ENCODE data around the gene RALGPS1.

The RALGPS1 gene

GRCh38 chr9:127248241-127248640, 333.7 kb downstream of the RALGPS1 start:
- no peaks in the 10 kb centered on the region for H3K9me3 ChIP-seq
- no peak overlapping the region for H3K4me3 ChIP-seq (ENCODE audit: low read depth in 1 of 2, low read length in 1 of 2)
- H3K4me1 ChIP-seq (ENCODE audit: control insufficient read depth in 1 of 2, insufficient read depth in 1 of 2, low read depth in 1 of 2, low read length in 1 of 2): peaks cover 9 to 11% of the 10 kb centered on the region in 2 experiments
- H3K36me3 ChIP-seq: no peaks in the 10 kb centered on the region
- no peak overlapping the region for H3K27ac ChIP-seq
- H3K27me3 ChIP-seq: peaks cover 31% of the 10 kb centered on the region
- TF ChIP-seq CTCF (IDR thresholded peaks at IDR 0.05): no peak

GRCh38 chr9:127249877-127250276, 335.3 kb downstream of the RALGPS1 start:
- Histone ChIP-seq H3K4me1 (ENCODE audit: control insufficient read depth in 1 of 2, insufficient read depth in 1 of 2, low read depth in 1 of 2, low read length in 1 of 2) (peaks cover 5% of the 10 kb centered on the region in 2 experiments), H3K9me3 (no peaks in the 10 kb centered on the region), H3K27me3 (peaks cover 44% of the 10 kb centered on the region), H3K27ac (no peak overlapping the region), H3K36me3 (no peaks in the 10 kb centered on the region), H3K4me3 (ENCODE audit: low read depth in 1 of 2, low read length in 1 of 2) (no peak overlapping the region)
- no peak for TF ChIP-seq CTCF (IDR thresholded peaks at IDR 0.05)

GRCh38 chr9:127250896-127251391, 336.4 kb downstream of the RALGPS1 start:
- H3K4me3 ChIP-seq (ENCODE audit: low read depth in 1 of 2, low read length in 1 of 2): no peak overlapping the region
- no peak for TF ChIP-seq CTCF (IDR thresholded peaks at IDR 0.05)
- H3K9me3 ChIP-seq: no peaks in the 10 kb centered on the region
- H3K4me1 ChIP-seq (ENCODE audit: control insufficient read depth in 1 of 2, insufficient read depth in 1 of 2, low read depth in 1 of 2, low read length in 1 of 2): no peaks in the 10 kb centered on the region
- H3K27ac ChIP-seq: no peak overlapping the region
- peaks cover 50% of the 10 kb centered on the region for H3K27me3 ChIP-seq
- no peaks in the 10 kb centered on the region for H3K36me3 ChIP-seq

GRCh38 chr9:127252410-127253318, 338.1 kb downstream of the RALGPS1 start:
- Histone ChIP-seq H3K36me3 (no peaks in the 10 kb centered on the region), H3K27me3 (peaks cover 53% of the 10 kb centered on the region), H3K4me3 (ENCODE audit: low read depth in 1 of 2, low read length in 1 of 2) (no peak overlapping the region), H3K9me3 (no peaks in the 10 kb centered on the region), H3K27ac (no peak overlapping the region), H3K4me1 (ENCODE audit: control insufficient read depth in 1 of 2, insufficient read depth in 1 of 2, low read depth in 1 of 2, low read length in 1 of 2) (no peaks in the 10 kb centered on the region)
- TF ChIP-seq CTCF (IDR thresholded peaks at IDR 0.05): no peak

- Histone ChIP-seq H3K9me3 (no peaks in the 10 kb centered on the region), H3K27ac (no peak overlapping the region), H3K4me3 (ENCODE audit: low read depth in 1 of 2, low read length in 1 of 2) (no peak overlapping the region), H3K36me3 (no peaks in the 10 kb centered on the region), H3K4me1 (ENCODE audit: control insufficient read depth in 1 of 2, insufficient read depth in 1 of 2, low read depth in 1 of 2, low read length in 1 of 2) (no peaks in the 10 kb centered on the region), H3K27me3 (peaks cover 53% of the 10 kb centered on the region)
- no peak for TF ChIP-seq CTCF (IDR thresholded peaks at IDR 0.05)
Observed at GRCh38 chr9:127253446-127253845, 338.9 kb downstream of the RALGPS1 start.
